Measurements from ENCODE around the gene AKAP3.

Gene AKAP3

DNA sequence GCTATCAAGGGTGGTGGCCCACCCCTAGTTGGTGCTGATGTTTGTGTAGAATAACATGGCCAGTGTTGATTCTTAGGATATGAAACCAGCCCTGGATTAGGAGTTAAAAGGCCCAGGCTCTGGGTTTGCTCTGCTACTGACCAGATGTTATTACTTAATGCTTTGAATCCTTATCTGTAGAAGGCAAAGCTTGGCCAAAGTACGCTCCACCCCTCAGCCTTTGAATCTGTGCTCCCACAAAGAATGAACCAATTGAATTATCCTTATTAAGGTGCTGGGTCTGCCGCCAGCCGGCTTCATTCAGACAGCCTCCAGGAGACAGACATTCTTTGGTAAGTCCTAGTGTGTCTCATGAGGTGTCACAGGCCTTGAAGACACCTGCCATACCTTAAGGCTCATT is 41.8 kb downstream of the AKAP3 start:
- TF ChIP-seq, protein P1, sequence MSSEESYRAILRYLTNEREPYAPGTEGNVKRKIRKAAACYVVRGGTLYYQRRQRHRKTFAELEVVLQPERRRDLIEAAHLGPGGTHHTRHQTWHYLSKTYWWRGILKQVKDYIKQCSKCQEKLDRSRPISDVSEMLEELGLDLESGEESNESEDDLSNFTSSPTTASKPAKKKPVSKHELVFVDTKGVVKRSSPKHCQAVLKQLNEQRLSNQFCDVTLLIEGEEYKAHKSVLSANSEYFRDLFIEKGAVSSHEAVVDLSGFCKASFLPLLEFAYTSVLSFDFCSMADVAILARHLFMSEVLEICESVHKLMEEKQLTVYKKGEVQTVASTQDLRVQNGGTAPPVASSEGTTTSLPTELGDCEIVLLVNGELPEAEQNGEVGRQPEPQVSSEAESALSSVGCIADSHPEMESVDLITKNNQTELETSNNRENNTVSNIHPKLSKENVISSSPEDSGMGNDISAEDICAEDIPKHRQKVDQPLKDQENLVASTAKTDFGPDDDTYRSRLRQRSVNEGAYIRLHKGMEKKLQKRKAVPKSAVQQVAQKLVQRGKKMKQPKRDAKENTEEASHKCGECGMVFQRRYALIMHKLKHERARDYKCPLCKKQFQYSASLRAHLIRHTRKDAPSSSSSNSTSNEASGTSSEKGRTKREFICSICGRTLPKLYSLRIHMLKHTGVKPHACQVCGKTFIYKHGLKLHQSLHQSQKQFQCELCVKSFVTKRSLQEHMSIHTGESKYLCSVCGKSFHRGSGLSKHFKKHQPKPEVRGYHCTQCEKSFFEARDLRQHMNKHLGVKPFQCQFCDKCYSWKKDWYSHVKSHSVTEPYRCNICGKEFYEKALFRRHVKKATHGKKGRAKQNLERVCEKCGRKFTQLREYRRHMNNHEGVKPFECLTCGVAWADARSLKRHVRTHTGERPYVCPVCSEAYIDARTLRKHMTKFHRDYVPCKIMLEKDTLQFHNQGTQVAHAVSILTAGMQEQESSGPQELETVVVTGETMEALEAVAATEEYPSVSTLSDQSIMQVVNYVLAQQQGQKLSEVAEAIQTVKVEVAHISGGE (tag by site-specific recombination; conservative IDR thresholded peaks at IDR 0.05; ENCODE audit: low read depth) = no peak
- TF ChIP-seq, protein P2, sequence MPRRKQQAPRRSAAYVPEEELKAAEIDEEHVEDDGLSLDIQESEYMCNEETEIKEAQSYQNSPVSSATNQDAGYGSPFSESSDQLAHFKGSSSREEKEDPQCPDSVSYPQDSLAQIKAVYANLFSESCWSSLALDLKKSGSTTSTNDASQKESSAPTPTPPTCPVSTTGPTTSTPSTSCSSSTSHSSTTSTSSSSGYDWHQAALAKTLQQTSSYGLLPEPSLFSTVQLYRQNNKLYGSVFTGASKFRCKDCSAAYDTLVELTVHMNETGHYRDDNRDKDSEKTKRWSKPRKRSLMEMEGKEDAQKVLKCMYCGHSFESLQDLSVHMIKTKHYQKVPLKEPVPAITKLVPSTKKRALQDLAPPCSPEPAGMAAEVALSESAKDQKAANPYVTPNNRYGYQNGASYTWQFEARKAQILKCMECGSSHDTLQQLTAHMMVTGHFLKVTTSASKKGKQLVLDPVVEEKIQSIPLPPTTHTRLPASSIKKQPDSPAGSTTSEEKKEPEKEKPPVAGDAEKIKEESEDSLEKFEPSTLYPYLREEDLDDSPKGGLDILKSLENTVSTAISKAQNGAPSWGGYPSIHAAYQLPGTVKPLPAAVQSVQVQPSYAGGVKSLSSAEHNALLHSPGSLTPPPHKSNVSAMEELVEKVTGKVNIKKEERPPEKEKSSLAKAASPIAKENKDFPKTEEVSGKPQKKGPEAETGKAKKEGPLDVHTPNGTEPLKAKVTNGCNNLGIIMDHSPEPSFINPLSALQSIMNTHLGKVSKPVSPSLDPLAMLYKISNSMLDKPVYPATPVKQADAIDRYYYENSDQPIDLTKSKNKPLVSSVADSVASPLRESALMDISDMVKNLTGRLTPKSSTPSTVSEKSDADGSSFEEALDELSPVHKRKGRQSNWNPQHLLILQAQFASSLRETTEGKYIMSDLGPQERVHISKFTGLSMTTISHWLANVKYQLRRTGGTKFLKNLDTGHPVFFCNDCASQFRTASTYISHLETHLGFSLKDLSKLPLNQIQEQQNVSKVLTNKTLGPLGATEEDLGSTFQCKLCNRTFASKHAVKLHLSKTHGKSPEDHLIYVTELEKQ (tag by site-specific recombination; IDR thresholded peaks at IDR 0.05; ENCODE audit: borderline replicate concordance) = no peak
- TF ChIP-seq ZNF585B (tag by site-specific recombination; IDR thresholded peaks at IDR 0.05) = no peak
- no peak for TF ChIP-seq ZNF792 (tag by site-specific recombination; IDR thresholded peaks at IDR 0.05)
- TF ChIP-seq ZNF350 (tag by site-specific recombination; IDR thresholded peaks at IDR 0.05) = no peak
- no peak for TF ChIP-seq ZNF629 (tag by site-specific recombination; IDR thresholded peaks at IDR 0.05)
- TF ChIP-seq GLI2 (tag by site-specific recombination; IDR thresholded peaks at IDR 0.05; ENCODE audit: borderline replicate concordance, low read depth) = no peak
- no peak for TF ChIP-seq ZNF600 (tag by site-specific recombination; IDR thresholded peaks at IDR 0.05)
- TF ChIP-seq, protein P3, sequence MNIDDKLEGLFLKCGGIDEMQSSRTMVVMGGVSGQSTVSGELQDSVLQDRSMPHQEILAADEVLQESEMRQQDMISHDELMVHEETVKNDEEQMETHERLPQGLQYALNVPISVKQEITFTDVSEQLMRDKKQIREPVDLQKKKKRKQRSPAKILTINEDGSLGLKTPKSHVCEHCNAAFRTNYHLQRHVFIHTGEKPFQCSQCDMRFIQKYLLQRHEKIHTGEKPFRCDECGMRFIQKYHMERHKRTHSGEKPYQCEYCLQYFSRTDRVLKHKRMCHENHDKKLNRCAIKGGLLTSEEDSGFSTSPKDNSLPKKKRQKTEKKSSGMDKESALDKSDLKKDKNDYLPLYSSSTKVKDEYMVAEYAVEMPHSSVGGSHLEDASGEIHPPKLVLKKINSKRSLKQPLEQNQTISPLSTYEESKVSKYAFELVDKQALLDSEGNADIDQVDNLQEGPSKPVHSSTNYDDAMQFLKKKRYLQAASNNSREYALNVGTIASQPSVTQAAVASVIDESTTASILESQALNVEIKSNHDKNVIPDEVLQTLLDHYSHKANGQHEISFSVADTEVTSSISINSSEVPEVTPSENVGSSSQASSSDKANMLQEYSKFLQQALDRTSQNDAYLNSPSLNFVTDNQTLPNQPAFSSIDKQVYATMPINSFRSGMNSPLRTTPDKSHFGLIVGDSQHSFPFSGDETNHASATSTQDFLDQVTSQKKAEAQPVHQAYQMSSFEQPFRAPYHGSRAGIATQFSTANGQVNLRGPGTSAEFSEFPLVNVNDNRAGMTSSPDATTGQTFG (tag by site-specific recombination; IDR thresholded peaks at IDR 0.05; ENCODE audit: borderline replicate concordance) = no peak
- TF ChIP-seq ZNF654 (tag by site-specific recombination; IDR thresholded peaks at IDR 0.05; ENCODE audit: low read depth) = no peak
- TF ChIP-seq ZSCAN16 (tag by site-specific recombination; IDR thresholded peaks at IDR 0.05) = no peak
- TF ChIP-seq HOXA7 (CRISPR knock-in tag; IDR thresholded peaks at IDR 0.05; ENCODE audit: borderline replicate concordance) = no peak
- no peak for TF ChIP-seq PRDM1 (tag by site-specific recombination; IDR thresholded peaks at IDR 0.05)
- TF ChIP-seq SETDB1 (IDR thresholded peaks at IDR 0.05; ENCODE audit: insufficient read length, low read length) = no peak
- no peak for TF ChIP-seq ZNF596 (tag by site-specific recombination; IDR thresholded peaks at IDR 0.05)
- TF ChIP-seq ZNF785 (tag by site-specific recombination; IDR thresholded peaks at IDR 0.05) = no peak
- TF ChIP-seq, protein P4, sequence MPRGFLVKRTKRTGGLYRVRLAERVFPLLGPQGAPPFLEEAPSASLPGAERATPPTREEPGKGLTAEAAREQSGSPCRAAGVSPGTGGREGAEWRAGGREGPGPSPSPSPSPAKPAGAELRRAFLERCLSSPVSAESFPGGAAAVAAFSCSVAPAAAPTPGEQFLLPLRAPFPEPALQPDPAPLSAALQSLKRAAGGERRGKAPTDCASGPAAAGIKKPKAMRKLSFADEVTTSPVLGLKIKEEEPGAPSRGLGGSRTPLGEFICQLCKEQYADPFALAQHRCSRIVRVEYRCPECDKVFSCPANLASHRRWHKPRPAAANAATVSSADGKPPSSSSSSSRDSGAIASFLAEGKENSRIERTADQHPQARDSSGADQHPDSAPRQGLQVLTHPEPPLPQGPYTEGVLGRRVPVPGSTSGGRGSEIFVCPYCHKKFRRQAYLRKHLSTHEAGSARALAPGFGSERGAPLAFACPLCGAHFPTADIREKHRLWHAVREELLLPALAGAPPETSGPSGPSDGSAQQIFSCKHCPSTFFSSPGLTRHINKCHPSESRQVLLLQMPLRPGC (tag by site-specific recombination; IDR thresholded peaks at IDR 0.05) = no peak
- ChIA-PET POLR2A (interaction anchor here (1.1 kb wide), 1 partner anchor 166 kb away, joined by 4 read pairs; no protein-coding TSS in a partner anchor), CTCF (interaction anchor here (0.6 to 0.9 kb wide), 2 partner anchors 80 to 159 kb away, joined by 3 read pairs; no protein-coding TSS in a partner anchor)
- Histone ChIP-seq H3K27ac (ENCODE audit: extremely low read depth, low read depth, low read length) (no peak overlapping the region), H3K9me3 (ENCODE audit: control insufficient read depth, insufficient read depth, low read depth, low read length) (no peaks in the 10 kb centered on the region), H3K36me3 (ENCODE audit: control insufficient read depth in 2 of 2, insufficient read depth in 1 of 2, low read length in 2 of 2) (peaks cover 4 to 22% of the 10 kb centered on the region in 2 experiments; a peak in 1 of 3 replicates), H3K4me1 (ENCODE audit: control insufficient read depth, insufficient read depth, low read length) (no peaks in the 10 kb centered on the region), H3K4me3 (ENCODE audit: low read depth, low read length) (no peak overlapping the region)
